Tibial nerve (tissue), 4 donors: ENCODE measurements around the gene TPCN1.

ENCODE experiments used
- EP300 ChIP-seq, 2 donors: sonication (generic); formaldehyde crosslinking; IDR thresholded peaks; one replicate each; pipeline ENCODE4 v1.6.1; 2017; ENCODE audit warnings: antibody characterized with exemption in 2 of 2, mild to moderate bottlenecking in 1 of 2
- POLR2A ChIP-seq, 2 donors: fragments of 450-650 bp; IDR thresholded peaks; one replicate each; pipeline ENCODE4 v1.6.1; 2017; ENCODE audit warnings: antibody characterized with exemption in 2 of 2, mild to moderate bottlenecking in 2 of 2, moderate library complexity in 2 of 2
- TF ChIP-seq, protein P1 (sequence below), 5 experiments: fragments of 200-600 bp in 3 of 5; fragments of 450-650 bp in 2 of 5; sonication (generic) in 3 of 5; IDR thresholded peaks; one replicate each; pipeline ENCODE4 v1.5.1; 2016 to 2019; ENCODE audit warnings: antibody characterized with exemption in 5 of 5, mild to moderate bottlenecking in 3 of 5, moderate library complexity in 2 of 5

DNA sequence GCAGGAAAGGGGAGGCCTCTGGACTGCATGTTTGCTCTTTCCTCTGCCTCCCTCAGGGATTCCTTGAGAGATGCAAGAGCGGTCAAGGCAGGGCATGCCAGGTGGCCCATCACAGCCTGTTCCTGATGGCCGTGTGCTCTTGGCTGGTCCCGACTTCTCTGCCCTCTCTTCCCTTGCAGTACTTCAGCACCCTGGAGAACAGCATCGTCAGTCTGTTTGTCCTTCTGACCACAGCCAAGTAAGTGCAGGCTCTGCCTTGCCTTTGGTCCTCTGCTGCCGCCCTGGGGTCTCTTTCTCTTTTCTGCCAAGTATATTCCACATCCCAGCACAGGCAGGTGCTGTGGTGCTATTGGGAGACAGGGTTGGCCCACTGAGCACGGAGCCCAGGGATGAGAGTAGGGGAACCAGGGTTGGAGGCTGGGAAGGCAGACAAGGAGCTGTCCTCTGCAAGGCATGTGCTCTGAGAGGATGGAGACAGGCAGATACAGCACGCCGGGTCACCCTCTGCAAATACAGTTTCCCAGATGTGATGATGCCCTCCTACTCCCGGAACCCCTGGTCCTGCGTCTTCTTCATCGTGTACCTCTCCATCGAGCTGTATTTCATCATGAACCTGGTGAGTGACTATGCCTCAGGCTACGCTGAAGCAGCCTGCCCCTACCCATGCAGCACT, 51.9 kb downstream of the TPCN1 start:
- TF ChIP-seq, protein P1, sequence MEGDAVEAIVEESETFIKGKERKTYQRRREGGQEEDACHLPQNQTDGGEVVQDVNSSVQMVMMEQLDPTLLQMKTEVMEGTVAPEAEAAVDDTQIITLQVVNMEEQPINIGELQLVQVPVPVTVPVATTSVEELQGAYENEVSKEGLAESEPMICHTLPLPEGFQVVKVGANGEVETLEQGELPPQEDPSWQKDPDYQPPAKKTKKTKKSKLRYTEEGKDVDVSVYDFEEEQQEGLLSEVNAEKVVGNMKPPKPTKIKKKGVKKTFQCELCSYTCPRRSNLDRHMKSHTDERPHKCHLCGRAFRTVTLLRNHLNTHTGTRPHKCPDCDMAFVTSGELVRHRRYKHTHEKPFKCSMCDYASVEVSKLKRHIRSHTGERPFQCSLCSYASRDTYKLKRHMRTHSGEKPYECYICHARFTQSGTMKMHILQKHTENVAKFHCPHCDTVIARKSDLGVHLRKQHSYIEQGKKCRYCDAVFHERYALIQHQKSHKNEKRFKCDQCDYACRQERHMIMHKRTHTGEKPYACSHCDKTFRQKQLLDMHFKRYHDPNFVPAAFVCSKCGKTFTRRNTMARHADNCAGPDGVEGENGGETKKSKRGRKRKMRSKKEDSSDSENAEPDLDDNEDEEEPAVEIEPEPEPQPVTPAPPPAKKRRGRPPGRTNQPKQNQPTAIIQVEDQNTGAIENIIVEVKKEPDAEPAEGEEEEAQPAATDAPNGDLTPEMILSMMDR (IDR thresholded peaks at IDR 0.05) = no peak
- TF ChIP-seq EP300 (IDR thresholded peaks at IDR 0.05) = no peak
- no peak for TF ChIP-seq POLR2A (IDR thresholded peaks at IDR 0.05)
